Spinal cord (tissue), 10 donors: ENCODE results near the gene SOX8. TPM values are rescaled to one million over a fixed set of nuclear protein-coding genes. Genes with fewer than 3 reads are reported as not detected.

ENCODE experiments used
- DNase-seq, 6 donors: peaks; one replicate each; pipeline versions ENCODE4 v3.0.0 to v3.0.0-alpha.2; 2013 to 2015; ENCODE audit warnings: low spot score in 6 of 6, low read depth in 4 of 6
- H3K27ac ChIP-seq: one replicate; pipeline ENCODE4 v1.5.1; 2013; ENCODE audit warnings: low read depth, low read length, control low read depth
- H3K27me3 ChIP-seq: one replicate; pipeline ENCODE4 v1.6.1; 2013; ENCODE audit warnings: low read length; ENCODE audit not compliant: control insufficient read depth, insufficient read depth
- H3K36me3 ChIP-seq: one replicate; pipeline ENCODE4 v1.6.1; 2013; ENCODE audit warnings: low read length; ENCODE audit not compliant: control insufficient read depth, insufficient read depth
- H3K4me1 ChIP-seq: one replicate; pipeline ENCODE4 v1.6.1; 2013; ENCODE audit warnings: low read length; ENCODE audit not compliant: control insufficient read depth, insufficient read depth
- H3K4me3 ChIP-seq: one replicate; pipeline ENCODE4 v1.5.1; 2013; ENCODE audit warnings: low read depth, low read length, control low read depth
- H3K9me3 ChIP-seq: one replicate; pipeline ENCODE4 v1.6.1; 2013; ENCODE audit warnings: low read length; ENCODE audit not compliant: control insufficient read depth, insufficient read depth
- WGBS: methylation state at CpG from one replicate; pipeline ENCODE4 v1.1.5; 2013; ENCODE audit warnings: missing lambda C conversion rate; ENCODE audit not compliant: insufficient coverage; 5-methylcytosine and 5-hydroxymethylcytosine counted together
- polyA plus RNA-seq, 2 donors: library from polyadenylated mRNA; unstranded; fragments of 120-200 nt; gene quantifications; one replicate each; pipeline ENCODE4 v1.2.1, GENCODE V29; 2013; ENCODE audit not compliant: insufficient read length in 2 of 2
- total RNA-seq, 2 donors: library from RNA; depleted of rRNA in 1 of 2; stranded (reverse); fragments of 120-200 nt in 1 of 2; fragments of >200 nt in 1 of 2; gene quantifications; one replicate each; pipeline versions ENCODE4 v1.2.3 to v1.2.4, GENCODE V29; 2013 to 2014
- donor health status: healthy.

The SOX8 gene
- total and polyA plus RNA-seq, 4 donors, result 61.3 to 200 (median 115) TPM

DNA sequence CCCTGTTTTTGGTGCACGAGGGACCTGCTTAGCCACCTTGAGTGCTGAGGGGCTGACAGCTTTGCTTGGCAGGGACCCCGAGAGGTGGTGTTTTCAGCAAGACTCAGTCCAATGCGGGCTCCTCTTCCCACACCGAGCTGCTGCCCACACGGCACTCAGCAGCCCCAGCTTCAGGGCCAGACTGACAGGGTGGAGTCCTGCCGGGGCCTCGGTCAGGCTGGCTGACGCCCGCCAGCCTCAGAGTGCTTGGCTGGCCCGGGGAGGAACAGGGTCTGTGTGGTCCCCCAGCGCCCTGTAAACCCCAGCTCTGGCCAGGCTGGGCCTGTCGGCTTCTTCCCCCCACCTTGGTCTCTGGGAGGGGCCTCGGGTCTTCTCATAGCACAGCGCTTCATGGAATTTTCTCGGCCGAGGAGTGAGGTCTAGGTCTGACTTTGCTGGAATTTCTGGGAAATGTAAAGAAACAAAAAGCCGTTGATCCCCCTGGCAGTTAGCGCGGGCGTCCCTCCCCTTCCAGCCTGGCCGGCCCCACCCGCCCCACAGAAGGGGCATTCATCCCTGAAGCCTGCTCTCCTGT, 2.6 kb downstream of the SOX8 start:
- Histone ChIP-seq H3K27ac (peak overlapping the region; percentile 59), H3K4me3 (peak overlapping the region; percentile 55), H3K4me1 (peaks cover 79% of the 10 kb centered on the region), H3K36me3 (peaks cover 68% of the 10 kb centered on the region), H3K9me3 (no peaks in the 10 kb centered on the region), H3K27me3 (peaks cover 8% of the 10 kb centered on the region)
- 30% methylated on average over 20 of the region's 22 CpGs for WGBS
- DNase-seq, result peak in 1 of 6 donors; percentile 61

- WGBS, result 58% methylated on average over 66 of the region's 78 CpGs
- peaks cover 8% of the 10 kb centered on the region for H3K27me3 ChIP-seq
- peak overlapping the region; percentile 85 for H3K27ac ChIP-seq
- peak in 1 of 6 donors; percentile 46 for DNase-seq
- peak overlapping the region; percentile 55 for H3K4me3 ChIP-seq
- H3K36me3 ChIP-seq, result peaks cover 66% of the 10 kb centered on the region
- no peaks in the 10 kb centered on the region for H3K9me3 ChIP-seq
- peaks cover 79% of the 10 kb centered on the region for H3K4me1 ChIP-seq
These were observed 3.4 kb downstream of the SOX8 start for GRCh38 chr16:984736-985636.

GRCh38 chr16:985646-986400, 4.3 kb downstream of the SOX8 start:
- H3K27ac ChIP-seq, result peak overlapping the region; percentile 85
- peaks cover 7% of the 10 kb centered on the region for H3K27me3 ChIP-seq
- peak overlapping the region; percentile 28 for H3K4me3 ChIP-seq
- no peaks in the 10 kb centered on the region for H3K9me3 ChIP-seq
- peaks cover 86% of the 10 kb centered on the region for H3K4me1 ChIP-seq
- 54% methylated on average over 27 of the region's 32 CpGs for WGBS
- peaks cover 64% of the 10 kb centered on the region for H3K36me3 ChIP-seq
- DNase-seq, result peak in 1 of 6 donors; percentile 9

DNA sequence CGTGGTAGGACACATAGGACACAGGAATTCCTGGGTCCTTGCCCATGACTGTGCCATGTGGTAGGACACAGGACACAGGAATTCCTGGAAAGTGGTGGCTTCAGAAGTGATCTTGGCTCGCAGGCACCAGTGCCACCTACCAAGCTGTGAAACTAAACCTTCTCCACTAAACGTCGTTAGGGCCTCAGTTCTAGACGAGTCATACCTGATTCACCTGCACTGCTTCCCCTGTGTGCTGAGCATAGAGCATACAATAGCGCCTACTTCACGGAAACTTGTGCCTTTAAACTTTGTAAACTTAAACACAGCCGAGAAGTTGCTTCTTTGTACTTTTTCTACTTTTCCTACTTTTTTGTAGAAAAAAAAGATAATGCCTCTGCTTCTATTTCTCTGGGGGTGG, 4.8 kb downstream of the SOX8 start:
- peaks cover 92% of the 10 kb centered on the region for H3K4me1 ChIP-seq
- H3K27me3 ChIP-seq, result peaks cover 7% of the 10 kb centered on the region
- whole genome bisulfite sequencing, result 50% methylated on average over 4 of the region's 8 CpGs
- H3K9me3 ChIP-seq, result no peaks in the 10 kb centered on the region
- H3K27ac ChIP-seq, result peak overlapping the region; percentile 85
- peak in 1 of 6 donors; percentile 22 for DNase-seq
- H3K4me3 ChIP-seq, result peak overlapping the region; percentile 28
- H3K36me3 ChIP-seq, result peaks cover 64% of the 10 kb centered on the region

- DNase-seq, result peak in 2 of 6 donors; percentile 90
These were observed 5.5 kb downstream of the SOX8 start for GRCh38 chr16:986925-987582.

DNA sequence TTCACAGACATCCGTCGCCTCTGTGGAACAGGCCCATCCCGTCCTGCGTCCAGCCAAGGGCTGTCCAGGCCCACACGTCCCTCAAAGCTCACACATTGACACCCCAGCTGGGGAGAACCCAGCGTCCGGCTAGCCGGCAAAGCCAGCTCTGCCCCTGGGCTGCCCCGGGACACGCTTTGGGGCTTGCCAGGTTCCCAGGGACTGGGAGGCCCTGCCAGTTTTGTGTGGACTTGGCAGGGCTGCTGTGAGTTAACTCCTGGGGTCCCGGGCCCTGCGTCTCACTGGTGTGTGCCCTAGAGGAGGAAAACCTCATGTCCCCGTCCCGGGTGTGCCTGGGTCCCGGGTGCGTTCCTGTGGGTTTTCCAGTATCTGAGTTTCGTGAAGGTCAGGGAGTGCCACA, 6.3 kb downstream of the SOX8 start:
- peaks cover 64% of the 10 kb centered on the region for H3K36me3 ChIP-seq
- no peak overlapping the region for H3K4me3 ChIP-seq
- DNase-seq, result peak in 2 of 6 donors; percentile 85 to 92
- H3K27ac ChIP-seq, result peak overlapping the region; percentile 85
- H3K27me3 ChIP-seq, result no peaks in the 10 kb centered on the region
- WGBS, result 30% methylated on average over 17 of the region's 17 CpGs
- peaks cover 99% of the 10 kb centered on the region for H3K4me1 ChIP-seq
- no peaks in the 10 kb centered on the region for H3K9me3 ChIP-seq

More at GRCh38 chr16:986925-987582, 5.5 kb downstream of the SOX8 start:
- no peaks in the 10 kb centered on the region for H3K9me3 ChIP-seq
- peaks cover 98% of the 10 kb centered on the region for H3K4me1 ChIP-seq
- peaks cover 64% of the 10 kb centered on the region for H3K36me3 ChIP-seq
- peak overlapping the region; percentile 85 for H3K27ac ChIP-seq
- H3K4me3 ChIP-seq, result peak overlapping the region; percentile 28
- 26% methylated on average over 43 of the region's 44 CpGs for WGBS
- H3K27me3 ChIP-seq, result peaks cover 7% of the 10 kb centered on the region

DNA sequence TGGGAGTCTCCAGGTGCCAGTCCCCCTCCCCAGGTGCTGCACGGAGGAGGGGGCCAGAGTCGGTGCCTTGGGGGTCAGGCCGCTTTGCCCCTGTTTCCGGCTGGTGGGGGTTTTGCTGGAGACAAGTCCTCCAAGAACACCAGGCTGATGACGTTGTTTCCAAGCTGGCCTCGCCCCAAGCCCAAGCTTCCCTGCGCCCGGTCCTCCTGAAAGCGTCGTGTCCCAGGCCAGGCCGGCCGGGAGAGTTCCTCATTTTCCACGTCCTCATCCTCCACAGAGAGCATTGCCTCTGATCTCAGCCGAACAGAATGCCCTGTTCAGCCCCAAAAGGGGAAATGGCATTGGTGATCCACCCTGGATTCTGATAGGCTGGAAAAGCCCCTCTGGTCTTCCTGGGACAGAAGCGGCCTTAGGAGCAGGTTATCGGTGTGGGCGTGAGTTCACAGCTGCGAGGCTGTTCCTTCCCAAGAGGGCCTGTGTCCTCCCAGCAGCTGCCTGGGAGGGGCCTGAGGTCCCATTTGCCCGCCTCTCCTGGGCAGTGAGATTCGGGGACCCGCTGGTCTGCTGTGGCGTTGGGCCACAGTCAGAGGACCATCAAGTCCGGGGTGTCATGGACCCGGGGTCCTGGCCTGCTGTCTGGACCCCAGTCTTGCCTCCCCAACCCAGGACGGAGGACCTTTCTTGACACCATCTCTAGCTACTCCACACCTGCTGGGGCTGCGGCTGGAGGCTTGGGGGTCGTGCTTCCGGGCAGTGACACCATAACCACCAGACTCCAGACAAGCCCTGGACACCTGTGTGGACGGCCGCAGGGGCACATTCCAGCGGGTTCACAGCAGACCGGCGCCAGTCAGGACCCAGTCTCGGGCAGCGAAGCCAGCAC, 7.1 kb downstream of the SOX8 start:
- Histone ChIP-seq H3K27ac (peak overlapping the region; percentile 85), H3K4me1 (peaks cover 95% of the 10 kb centered on the region), H3K36me3 (peaks cover 56% of the 10 kb centered on the region), H3K27me3 (no peaks in the 10 kb centered on the region), H3K4me3 (no peak overlapping the region), H3K9me3 (no peaks in the 10 kb centered on the region)
- DNase-seq, result peak in 2 of 6 donors; percentile 57 to 75
- WGBS, result 47% methylated on average over 35 of the region's 35 CpGs

DNA sequence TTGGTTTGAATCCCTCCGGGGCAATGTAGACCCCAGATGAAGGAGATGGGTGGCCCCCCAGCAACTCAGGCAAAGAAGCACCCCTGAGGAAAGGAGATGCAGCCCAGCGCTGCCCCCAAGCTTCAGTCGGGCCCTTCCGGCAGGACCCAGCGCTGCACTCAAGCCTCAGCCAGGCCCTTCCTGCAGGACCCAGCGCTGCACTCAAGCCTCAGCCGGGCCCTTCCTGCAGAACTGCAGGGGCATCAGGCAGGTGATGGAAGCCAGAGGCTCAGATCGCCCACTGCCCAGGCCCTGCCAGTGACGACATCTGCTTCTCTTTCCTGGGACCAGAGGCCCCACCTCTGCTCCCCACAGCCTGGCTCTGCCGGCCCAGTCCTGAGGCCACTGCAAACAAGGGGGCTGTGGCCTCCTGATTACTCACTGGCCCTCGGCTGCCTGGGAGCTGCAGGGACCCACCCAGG, 7.8 kb downstream of the SOX8 start:
- Histone ChIP-seq H3K4me1 (peaks cover 88% of the 10 kb centered on the region), H3K27ac (peak overlapping the region; percentile 85), H3K27me3 (no peaks in the 10 kb centered on the region), H3K36me3 (peaks cover 49% of the 10 kb centered on the region), H3K9me3 (peaks cover under 1% of the 10 kb centered on the region), H3K4me3 (no peak overlapping the region)
- WGBS, result 62% methylated on average over 10 of the region's 11 CpGs
- peak in 1 of 6 donors; percentile 22 for DNase-seq
